COR-L47 (cell line): ENCODE measurements around the gene RACGAP1.

Source experiments
- DNase-seq: peaks from one replicate; lab custom pipeline; 2025; lab: John Stamatoyannopoulos, UW

RACGAP1 gene

GRCh38 chr12:49941556-49942511, 83.5 kb downstream of the RACGAP1 start:
- DNase-seq = no peak

- DNase-seq = no peak
Measured at GRCh38 chr12:49939707-49940106, 85.6 kb downstream of the RACGAP1 start.

DNA sequence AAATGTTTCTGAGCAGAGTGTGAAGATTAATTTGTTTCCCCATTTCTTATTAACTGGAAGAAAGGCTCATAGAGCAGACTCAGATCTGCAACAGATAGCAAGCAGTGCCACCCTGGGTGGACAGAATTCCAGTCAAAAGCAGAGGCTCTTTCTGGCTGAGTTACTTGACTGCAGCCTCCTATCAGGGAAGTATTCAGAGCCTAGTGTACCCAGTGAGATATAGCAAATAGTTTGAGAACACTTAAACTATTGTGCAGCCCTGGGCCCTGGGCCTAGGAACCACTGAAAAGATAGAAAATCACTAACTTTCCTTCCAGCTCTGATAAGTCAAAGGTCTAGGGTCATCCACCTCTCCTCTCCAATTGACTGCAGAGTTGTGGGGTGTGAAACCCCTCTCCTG, 86.0 kb downstream of the RACGAP1 start:
- DNase-seq = no peak
